ENCODE measurements around the gene ANGEL1. TPM values are rescaled to one million over a fixed set of nuclear protein-coding genes. Genes with fewer than 3 reads are reported as not detected.

The ANGEL1 gene
- total RNA-seq, 1 donor from 2014 or later: 7.1 TPM

- DNase-seq (ENCODE audit: low read depth): no peak
- no peaks in the 10 kb centered on the region for H3K36me3 ChIP-seq (ENCODE audit: control insufficient read depth, insufficient read depth, low read length)
- no peak for TF ChIP-seq CTCF (IDR thresholded peaks at IDR 0.05; ENCODE audit: insufficient read depth, low read length, poor library complexity, severe bottlenecking)
- no peaks in the 10 kb centered on the region for H3K27me3 ChIP-seq (ENCODE audit: control insufficient read depth, insufficient read depth, low read length)
- no peak overlapping the region for H3K4me3 ChIP-seq (ENCODE audit: low read depth, low read length)
Observed at GRCh38 chr14:76742185-76742584, 70.5 kb downstream of the ANGEL1 start.

GRCh38 chr14:76741074-76741473 lies 71.6 kb downstream of the ANGEL1 start:
- Histone ChIP-seq H3K36me3 (ENCODE audit: control insufficient read depth, insufficient read depth, low read length) (no peaks in the 10 kb centered on the region), H3K27me3 (ENCODE audit: control insufficient read depth, insufficient read depth, low read length) (no peaks in the 10 kb centered on the region), H3K4me3 (ENCODE audit: low read depth, low read length) (no peak overlapping the region)
- DNase-seq (ENCODE audit: low read depth): no peak
- no peak for TF ChIP-seq CTCF (IDR thresholded peaks at IDR 0.05; ENCODE audit: insufficient read depth, low read length, poor library complexity, severe bottlenecking)

Other genes starting within 250 kb of the ANGEL1 start
- gene VASH1, start 51.4 kb downstream of the ANGEL1 start, total RNA-seq: 8.6 and 8.7 TPM in 2 replicates
- gene LRRC74A, start 13.5 kb upstream of the ANGEL1 start, total RNA-seq: not detected in 2 replicates
- gene IRF2BPL, start 215.8 kb upstream of the ANGEL1 start, total RNA-seq: 70.2 and 79.7 TPM in 2 replicates